ENCODE data around the gene OR13H1. TPM values are rescaled to one million over a fixed set of nuclear protein-coding genes. Genes with fewer than 3 reads are reported as not detected.
"Not testable (repeated sequence)": the region's sequence is repeated elsewhere in the genome, so short reads cannot be mapped to it uniquely, and the experiment has no call there.

OR13H1 gene
- not detected for polyA plus RNA-seq (ENCODE audit: low read depth in 6 of 6)

- no peaks in the 10 kb centered on the region for H3K4me1 Mint-ChIP-seq
- H3K27me3 Mint-ChIP-seq: peaks cover 0 to 6% (median 0%) of the 10 kb centered on the region in 3 donors
- no peak within 1 kb of the TSS for H3K27ac Mint-ChIP-seq
- no peak for DNase-seq
- H3K36me3 Mint-ChIP-seq: no peaks in the 10 kb centered on the region
- no peak for ATAC-seq (ENCODE audit: low read depth in 2 of 2)
- H3K9me3 Mint-ChIP-seq: peaks cover 0 to 4% (median 2%) of the 10 kb centered on the region in 7 donors
- no peak within 1 kb of the TSS for H3K4me3 Mint-ChIP-seq
Observed at GRCh38 chrX:131543774-131544173, at the start of gene OR13H1. Gene OR13H1 (plus strand): TSS chrX:131544074. CDS start chrX:131544074, 0 bp downstream.

GRCh38 chrX:131501556-131501955 is 42.3 kb upstream of the OR13H1 start:
- ATAC-seq (ENCODE audit: low read depth in 2 of 2); H3K36me3 Mint-ChIP-seq; H3K4me3 Mint-ChIP-seq; H3K27ac Mint-ChIP-seq; H3K9me3 Mint-ChIP-seq; DNase-seq; H3K27me3 Mint-ChIP-seq; H3K4me1 Mint-ChIP-seq: not testable (repeated sequence)

DNA sequence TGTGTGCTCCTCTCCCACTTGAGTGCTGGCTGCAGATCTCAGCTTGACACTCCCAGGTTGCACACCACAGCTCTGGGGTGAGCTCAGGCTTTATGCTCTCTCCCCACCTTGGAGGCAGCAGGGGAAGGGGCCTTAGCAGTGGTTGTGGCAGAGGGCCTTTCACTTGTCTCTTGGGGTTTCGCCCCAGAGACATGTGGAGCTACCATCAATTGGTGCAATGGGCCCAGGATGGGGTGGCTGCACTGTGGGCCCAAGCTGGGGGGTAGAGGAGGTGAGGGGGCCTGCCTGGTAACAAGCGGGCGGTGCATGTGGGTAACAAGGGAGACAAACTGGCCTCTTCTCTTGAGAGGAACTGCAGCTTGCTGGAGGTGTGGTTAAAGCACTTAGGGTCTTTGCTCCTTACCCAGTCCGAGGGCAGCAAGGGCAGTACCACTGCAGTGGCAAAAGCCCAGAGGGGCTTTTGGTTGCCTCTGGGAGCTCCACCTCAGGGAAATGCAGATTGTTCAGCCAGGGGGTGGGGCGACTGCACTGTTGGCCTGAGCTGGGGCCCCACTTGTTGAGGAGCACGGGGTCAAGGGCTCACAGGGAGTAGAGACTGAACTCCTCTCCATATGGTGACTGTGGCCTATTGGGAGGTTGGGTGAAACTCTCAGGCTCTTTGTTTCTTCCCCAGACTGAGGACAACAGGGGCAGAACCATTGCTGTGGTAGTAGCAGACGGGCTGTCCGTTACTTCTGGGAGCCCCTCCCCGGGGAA is 30.5 kb upstream of the OR13H1 start:
- H3K27me3 Mint-ChIP-seq: no peaks in the 10 kb centered on the region
- H3K4me3 Mint-ChIP-seq: peak overlapping the region in 1 of 8 donors; percentile 75
- ATAC-seq (ENCODE audit: low read depth in 2 of 2) (no peak), DNase-seq (no peak)
- peaks cover 0 to 12% (median 3%) of the 10 kb centered on the region in 7 donors for H3K9me3 Mint-ChIP-seq
- H3K27ac Mint-ChIP-seq: no peak overlapping the region
- H3K36me3 Mint-ChIP-seq: peaks cover 0 to 4% of the 10 kb centered on the region in 2 donors
- no peaks in the 10 kb centered on the region for H3K4me1 Mint-ChIP-seq

- Mint-ChIP-seq H3K4me1 (no peaks in the 10 kb centered on the region), H3K9me3 (peaks cover 0 to 11% (median 5%) of the 10 kb centered on the region in 7 donors), H3K27me3 (no peaks in the 10 kb centered on the region), H3K27ac (no peak overlapping the region), H3K36me3 (no peaks in the 10 kb centered on the region), H3K4me3 (no peak overlapping the region)
- ATAC-seq (ENCODE audit: low read depth in 2 of 2) (no peak), DNase-seq (no peak)
Observed at GRCh38 chrX:131521824-131522223, 22.1 kb upstream of the OR13H1 start.

DNA sequence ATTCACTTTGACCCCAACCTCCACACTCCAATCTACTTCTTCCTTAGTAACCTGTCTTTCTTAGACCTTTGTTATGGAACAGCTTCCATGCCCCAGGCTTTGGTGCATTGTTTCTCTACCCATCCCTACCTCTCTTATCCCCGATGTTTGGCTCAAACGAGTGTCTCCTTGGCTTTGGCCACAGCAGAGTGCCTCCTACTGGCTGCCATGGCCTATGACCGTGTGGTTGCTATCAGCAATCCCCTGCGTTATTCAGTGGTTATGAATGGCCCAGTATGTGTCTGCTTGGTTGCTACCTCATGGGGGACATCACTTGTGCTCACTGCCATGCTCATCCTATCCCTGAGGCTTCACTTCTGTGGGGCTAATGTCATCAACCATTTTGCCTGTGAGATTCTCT is 344 bp downstream of the OR13H1 start:
- H3K27me3 Mint-ChIP-seq: peaks cover 0 to 6% (median 0%) of the 10 kb centered on the region in 3 donors

DNA sequence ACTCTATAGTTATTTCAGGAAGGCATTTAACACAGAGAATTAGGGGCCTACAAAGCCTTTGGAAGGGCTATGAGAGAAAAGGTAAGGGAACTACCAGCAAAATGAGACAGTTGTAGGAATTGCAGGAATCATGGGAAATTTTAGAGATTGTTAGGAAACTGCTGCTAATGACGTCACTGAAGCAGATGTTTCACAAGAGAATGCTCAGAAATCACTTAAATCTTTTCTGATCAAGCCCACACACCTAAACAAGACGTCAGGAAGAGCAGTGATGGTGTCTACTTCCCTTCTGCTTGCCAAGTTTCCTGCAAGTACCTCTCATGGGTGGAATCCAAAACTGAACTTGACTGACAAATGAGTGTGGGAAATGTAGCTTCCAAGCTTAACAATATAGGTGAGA is 5.1 kb downstream of the OR13H1 start:
- Mint-ChIP-seq H3K36me3 (no peaks in the 10 kb centered on the region), H3K4me3 (no peak overlapping the region), H3K4me1 (no peaks in the 10 kb centered on the region), H3K27ac (no peak overlapping the region), H3K9me3 (peaks cover 0 to 6% (median 2%) of the 10 kb centered on the region in 7 donors), H3K27me3 (peaks cover 0 to 14% (median 0%) of the 10 kb centered on the region in 3 donors)
- DNase-seq: no peak
- no peak for ATAC-seq (ENCODE audit: low read depth in 2 of 2)

More for the DNA sequence above, 344 bp downstream of the OR13H1 start:
- no peak for ATAC-seq (ENCODE audit: low read depth in 2 of 2)
- H3K9me3 Mint-ChIP-seq: peaks cover 0 to 4% (median 2%) of the 10 kb centered on the region in 7 donors
- H3K4me3 Mint-ChIP-seq: no peak overlapping the region
- no peak for DNase-seq
- no peak overlapping the region for H3K27ac Mint-ChIP-seq
- no peaks in the 10 kb centered on the region for H3K36me3 Mint-ChIP-seq
- no peaks in the 10 kb centered on the region for H3K4me1 Mint-ChIP-seq

DNA sequence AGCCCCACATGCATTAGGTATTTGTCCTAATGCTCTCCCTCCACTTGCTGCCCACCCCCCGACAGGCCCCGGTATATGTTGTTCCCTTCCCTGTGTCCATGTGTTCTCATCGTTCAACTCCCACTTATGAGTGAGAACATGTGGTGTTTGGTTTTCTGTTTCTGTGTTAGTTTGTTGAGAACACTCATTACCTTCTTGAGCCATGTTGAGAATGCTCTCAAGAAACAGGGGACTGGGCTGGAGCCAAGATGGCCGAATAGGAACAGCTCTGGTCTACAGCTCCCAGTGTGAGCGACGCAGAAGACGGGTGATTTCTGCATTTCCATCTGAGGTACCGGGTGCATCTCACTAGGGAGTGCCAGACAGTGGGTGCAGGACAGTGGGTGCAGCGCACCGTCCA is 8.6 kb downstream of the OR13H1 start:
- DNase-seq; H3K9me3 Mint-ChIP-seq; H3K27ac Mint-ChIP-seq; ATAC-seq (ENCODE audit: low read depth in 2 of 2); H3K4me1 Mint-ChIP-seq; H3K4me3 Mint-ChIP-seq; H3K27me3 Mint-ChIP-seq; H3K36me3 Mint-ChIP-seq: not testable (repeated sequence)

DNA sequence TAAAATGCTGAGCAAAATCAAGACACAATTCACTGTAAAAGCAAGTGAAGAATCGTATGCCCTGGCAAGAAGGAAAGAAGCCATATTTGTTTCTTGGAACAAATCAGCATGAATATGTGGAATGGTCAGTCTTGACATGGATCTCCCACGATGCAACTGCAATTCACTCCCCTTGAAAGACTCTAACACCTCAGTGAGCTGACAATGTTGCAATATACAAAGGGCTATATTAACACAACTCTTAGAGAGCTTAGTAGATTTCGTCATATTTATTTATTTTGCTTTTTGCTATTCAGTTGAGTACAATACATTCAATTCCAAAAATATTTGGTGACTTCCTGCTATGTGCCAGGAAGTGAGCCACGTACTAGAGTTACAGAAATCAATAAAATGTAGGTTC is 14.7 kb downstream of the OR13H1 start:
- DNase-seq (no peak), ATAC-seq (ENCODE audit: low read depth in 2 of 2) (no peak)
- no peaks in the 10 kb centered on the region for H3K36me3 Mint-ChIP-seq
- H3K27ac Mint-ChIP-seq: no peak overlapping the region
- peaks cover 0 to 5% (median 0%) of the 10 kb centered on the region in 7 donors for H3K9me3 Mint-ChIP-seq
- H3K4me1 Mint-ChIP-seq: no peaks in the 10 kb centered on the region
- H3K27me3 Mint-ChIP-seq: no peaks in the 10 kb centered on the region
- H3K4me3 Mint-ChIP-seq: no peak overlapping the region

DNA sequence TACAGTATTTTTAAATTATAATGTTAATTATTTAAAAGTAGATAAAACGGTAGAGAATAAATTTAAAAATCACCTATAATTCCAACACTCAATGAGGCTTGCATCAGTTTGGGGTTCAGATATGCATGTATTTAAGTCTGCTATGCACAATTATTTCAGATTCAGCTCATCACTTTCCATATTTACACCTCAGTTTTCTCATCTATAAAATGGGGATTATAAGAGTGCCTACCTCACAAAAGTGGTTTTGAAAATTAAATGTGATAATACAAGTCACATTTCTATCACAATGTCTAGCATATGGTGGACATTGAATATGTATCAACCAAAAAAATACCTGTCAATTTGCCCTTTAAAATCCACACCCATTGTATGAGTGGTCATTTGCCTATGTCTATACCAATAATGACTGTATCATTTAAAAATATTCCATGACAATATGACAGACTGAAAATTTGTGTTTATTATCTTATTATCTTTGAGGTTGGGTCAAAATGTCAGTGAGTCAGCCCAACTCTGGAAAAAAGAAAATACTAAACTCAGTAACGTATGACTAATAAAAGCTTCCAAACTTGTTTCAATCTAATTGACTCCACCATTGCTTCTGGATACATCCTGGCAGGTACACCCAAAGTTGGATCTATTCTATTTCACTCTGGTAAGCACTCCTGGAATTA is 20.8 kb downstream of the OR13H1 start:
- Mint-ChIP-seq H3K27ac (no peak overlapping the region), H3K4me1 (no peaks in the 10 kb centered on the region), H3K27me3 (no peaks in the 10 kb centered on the region), H3K9me3 (peaks cover 0 to 3% (median 0%) of the 10 kb centered on the region in 7 donors), H3K36me3 (no peaks in the 10 kb centered on the region), H3K4me3 (no peak overlapping the region)
- DNase-seq: no peak
- ATAC-seq (ENCODE audit: low read depth in 2 of 2): no peak

DNA sequence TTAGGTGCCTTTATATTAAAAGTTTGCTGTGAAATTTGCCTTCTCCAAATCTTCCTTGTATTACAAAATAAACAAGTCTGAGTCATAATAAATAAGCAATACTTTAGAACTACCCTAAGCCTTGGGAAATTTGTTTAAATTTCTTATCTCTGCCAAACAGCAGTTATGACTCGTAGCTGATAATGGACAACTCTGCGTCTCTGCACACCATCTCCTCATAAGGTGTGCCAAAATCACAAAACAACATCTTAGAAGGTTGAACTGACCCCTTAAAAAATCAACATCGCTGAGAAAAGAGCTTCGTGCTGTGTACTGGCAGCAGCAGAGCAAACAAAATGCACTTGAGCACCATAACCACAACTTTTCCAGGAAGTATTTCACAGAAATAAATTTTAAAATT is 22.0 kb downstream of the OR13H1 start:
- H3K27me3 Mint-ChIP-seq: no peaks in the 10 kb centered on the region
- peaks cover 0 to 3% (median 0%) of the 10 kb centered on the region in 7 donors for H3K9me3 Mint-ChIP-seq

GRCh38 chrX:131571348-131571747 is 27.5 kb downstream of the OR13H1 start:
- Mint-ChIP-seq H3K36me3 (no peaks in the 10 kb centered on the region), H3K27me3 (peaks cover 0 to 13% (median 0%) of the 10 kb centered on the region in 3 donors), H3K27ac (no peak overlapping the region), H3K9me3 (peaks cover 0 to 2% (median 0%) of the 10 kb centered on the region in 7 donors), H3K4me1 (no peaks in the 10 kb centered on the region), H3K4me3 (no peak overlapping the region)
- ATAC-seq (ENCODE audit: low read depth in 2 of 2) (no peak), DNase-seq (no peak)

More for the DNA sequence above, 22.0 kb downstream of the OR13H1 start:
- DNase-seq (no peak), ATAC-seq (ENCODE audit: low read depth in 2 of 2) (no peak)
- Mint-ChIP-seq H3K27ac (no peak overlapping the region), H3K4me3 (no peak overlapping the region), H3K4me1 (no peaks in the 10 kb centered on the region), H3K36me3 (no peaks in the 10 kb centered on the region)

DNA sequence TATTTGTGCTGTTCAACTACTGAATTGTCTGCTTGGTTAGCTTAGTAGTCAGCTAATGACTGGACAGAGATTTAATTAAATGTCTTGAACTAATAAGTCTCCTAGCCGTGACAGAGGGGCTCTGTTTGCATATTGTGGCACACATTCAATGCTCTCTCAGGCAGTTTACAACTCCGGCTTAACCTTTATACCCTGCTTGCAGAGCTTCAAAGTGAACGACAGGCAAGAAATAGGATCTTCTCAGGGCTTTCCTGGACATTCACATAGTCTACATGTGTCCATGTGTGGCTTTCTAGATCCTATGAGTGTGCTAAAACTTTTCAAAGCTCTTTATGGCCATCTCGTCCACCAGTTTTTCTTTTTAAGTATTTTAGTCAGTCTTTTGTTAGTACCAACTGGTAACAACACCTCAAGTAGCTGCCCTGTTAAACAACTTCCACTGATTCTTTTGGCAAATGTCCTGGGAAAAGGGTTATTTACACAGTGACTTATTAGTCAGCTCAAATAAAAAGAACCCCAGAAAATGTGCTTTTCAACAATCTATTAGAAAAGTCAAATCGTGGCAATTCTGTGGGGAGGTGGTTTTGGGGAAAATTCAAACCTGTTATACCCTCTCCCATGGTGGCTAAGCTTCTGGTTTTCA is 28.6 kb downstream of the OR13H1 start:
- H3K27me3 Mint-ChIP-seq: peaks cover 0 to 13% (median 0%) of the 10 kb centered on the region in 3 donors
- peaks cover 0 to under 1% (median 0%) of the 10 kb centered on the region in 7 donors for H3K9me3 Mint-ChIP-seq
- ATAC-seq (ENCODE audit: low read depth in 2 of 2): no peak
- no peaks in the 10 kb centered on the region for H3K4me1 Mint-ChIP-seq
- no peak for DNase-seq
- H3K36me3 Mint-ChIP-seq: no peaks in the 10 kb centered on the region
- no peak overlapping the region for H3K4me3 Mint-ChIP-seq
- H3K27ac Mint-ChIP-seq: no peak overlapping the region

- ATAC-seq (ENCODE audit: low read depth in 2 of 2) (no peak), DNase-seq (no peak)
- peaks cover 0 to 13% (median 0%) of the 10 kb centered on the region in 3 donors for H3K27me3 Mint-ChIP-seq
- H3K27ac Mint-ChIP-seq: no peak overlapping the region
- H3K36me3 Mint-ChIP-seq: no peaks in the 10 kb centered on the region
- peaks cover 0 to 2% (median 0%) of the 10 kb centered on the region in 7 donors for H3K9me3 Mint-ChIP-seq
- H3K4me3 Mint-ChIP-seq: no peak overlapping the region
- H3K4me1 Mint-ChIP-seq: no peaks in the 10 kb centered on the region
Observed at GRCh38 chrX:131577413-131577812, 33.5 kb downstream of the OR13H1 start.

All from naive B cell (primary cell).